H9 (cell line): ENCODE results near the gene ST6GALNAC1. TPM values are rescaled to one million over a fixed set of nuclear protein-coding genes. Genes with fewer than 3 reads are reported as not detected.

ENCODE experiments used
- DNase-seq: peaks from one replicate; pipeline ENCODE4 v3.0.0-alpha.2; 2017
- H2AFZ ChIP-seq: one replicate; pipeline ENCODE4 v1.6.1; 2013; ENCODE audit warnings: mild to moderate bottlenecking, low read length, control low read depth, moderate library complexity
- H2AK5ac ChIP-seq: 2 replicates; pipeline ENCODE4 v1.6.1; 2013; ENCODE audit warnings: low read length, control low read depth, mixed read lengths; ENCODE audit not compliant: insufficient read length
- H2BK120ac ChIP-seq: one replicate; pipeline ENCODE4 v1.6.1; 2013; ENCODE audit warnings: low read depth, mild to moderate bottlenecking, low read length, control low read depth, inconsistent platforms; ENCODE audit not compliant: poor library complexity, severe bottlenecking
- H2BK12ac ChIP-seq: 2 replicates; pipeline ENCODE4 v1.6.1; 2013; ENCODE audit warnings: low read length, control low read depth, mixed read lengths, low read depth; ENCODE audit not compliant: insufficient read length
- H2BK15ac ChIP-seq: 2 replicates; pipeline ENCODE4 v1.6.1; 2013; ENCODE audit warnings: low read depth, low read length, control low read depth
- H2BK20ac ChIP-seq: one replicate; pipeline ENCODE4 v1.6.1; 2013; ENCODE audit warnings: low read depth, mild to moderate bottlenecking, low read length, control low read depth, inconsistent platforms; ENCODE audit not compliant: poor library complexity, severe bottlenecking
- H2BK5ac ChIP-seq: 2 replicates; pipeline ENCODE4 v1.6.1; 2013; ENCODE audit warnings: low read length, control low read depth, mixed read lengths; ENCODE audit not compliant: insufficient read length
- H3K14ac ChIP-seq: 2 replicates; pipeline ENCODE4 v1.6.1; 2013; ENCODE audit warnings: low read length, control low read depth; ENCODE audit not compliant: insufficient read depth
- H3K18ac ChIP-seq: 2 replicates; pipeline ENCODE4 v1.6.1; 2013; ENCODE audit warnings: low read depth, mild to moderate bottlenecking, mixed read lengths, low read length, control low read depth; ENCODE audit not compliant: insufficient read length
- H3K23ac ChIP-seq: 2 replicates; pipeline ENCODE4 v1.6.1; 2013; ENCODE audit warnings: low read length, control low read depth, mixed read lengths, low read depth; ENCODE audit not compliant: insufficient read length
- H3K23me2 ChIP-seq: 2 replicates; pipeline ENCODE4 v1.6.1; 2013; ENCODE audit warnings: low read depth, mild to moderate bottlenecking, mixed read lengths, low read length, control low read depth; ENCODE audit not compliant: insufficient read length, poor library complexity, severe bottlenecking
- H3K27ac ChIP-seq: 2 replicates; pipeline ENCODE4 v1.5.1; 2013; ENCODE audit warnings: low read length, control low read depth, mixed read lengths, low read depth; ENCODE audit not compliant: insufficient read length
- H3K27me3 ChIP-seq: 2 replicates; pipeline ENCODE4 v1.6.1; 2013; ENCODE audit warnings: low read length, control low read depth, inconsistent platforms; ENCODE audit not compliant: insufficient read depth
- H3K4ac ChIP-seq: 2 replicates; pipeline ENCODE4 v1.6.1; 2013; ENCODE audit warnings: low read depth, mild to moderate bottlenecking, control low read depth, inconsistent platforms, low read length, moderate library complexity
- H3K4me1 ChIP-seq: 2 replicates; pipeline ENCODE4 v1.6.1; 2013; ENCODE audit warnings: low read length, control low read depth, inconsistent platforms; ENCODE audit not compliant: insufficient read depth
- H3K4me2 ChIP-seq: 2 replicates; pipeline ENCODE4 v1.6.1; 2013; ENCODE audit warnings: low read length, control low read depth, mixed read lengths; ENCODE audit not compliant: insufficient read length, insufficient read depth
- H3K56ac ChIP-seq: 2 replicates; pipeline ENCODE4 v1.6.1; 2013; ENCODE audit warnings: low read depth, mild to moderate bottlenecking, mixed read lengths, low read length, control low read depth; ENCODE audit not compliant: insufficient read length
- H3K79me1 ChIP-seq: 2 replicates; pipeline ENCODE4 v1.6.1; 2013; ENCODE audit warnings: low read depth, mild to moderate bottlenecking, moderate library complexity, low read length, control low read depth, inconsistent platforms; ENCODE audit not compliant: insufficient read depth, poor library complexity, severe bottlenecking
- H3K79me2 ChIP-seq: 2 replicates; pipeline ENCODE4 v1.6.1; 2013; ENCODE audit warnings: low read length, control low read depth, inconsistent platforms; ENCODE audit not compliant: insufficient read depth
- H3K9ac ChIP-seq: 2 replicates; pipeline ENCODE4 v1.6.1; 2013; ENCODE audit warnings: low read length, control low read depth, mixed read lengths; ENCODE audit not compliant: insufficient read length; ENCODE audit errors: extremely low read depth
- H3K9me3 ChIP-seq: one replicate; pipeline ENCODE4 v1.6.1; 2013; ENCODE audit warnings: low read depth, low read length, inconsistent platforms; ENCODE audit not compliant: control insufficient read depth
- H3T11ph ChIP-seq: one replicate; pipeline ENCODE4 v1.6.1; 2013; ENCODE audit warnings: mild to moderate bottlenecking, low read length, control low read depth, inconsistent platforms
- H4K20me1 ChIP-seq: one replicate; pipeline ENCODE4 v1.6.1; 2013; ENCODE audit not compliant: control insufficient read depth, insufficient read length, insufficient read depth
- H4K5ac ChIP-seq: 2 replicates; pipeline ENCODE4 v1.6.1; 2013; ENCODE audit warnings: low read depth, mild to moderate bottlenecking, mixed read lengths, low read length, control low read depth; ENCODE audit not compliant: insufficient read length
- H4K8ac ChIP-seq: replicated peaks from 2 replicates; pipeline ENCODE4 v1.6.1; 2013; ENCODE audit warnings: low read length, control low read depth, mixed read lengths, low read depth; ENCODE audit not compliant: insufficient read length
- H4K91ac ChIP-seq: 2 replicates; pipeline ENCODE4 v1.6.1; 2013; ENCODE audit warnings: low read depth, mild to moderate bottlenecking, moderate library complexity, mixed read lengths, low read length, control low read depth; ENCODE audit not compliant: insufficient read length
- H3K27ac Mint-ChIP-seq, 3 experiments: 2 replicates in 2 of 3; 3 replicates in 1 of 3; pipeline ENCODE4 v1.8.0; 2020 to 2021; ENCODE audit warnings: mixed read lengths in 3 of 3, mild to moderate bottlenecking in 1 of 3, moderate library complexity in 1 of 3
- H3K27me3 Mint-ChIP-seq: 2 replicates; pipeline ENCODE4 v1.8.0; 2021; ENCODE audit warnings: low read depth, mild to moderate bottlenecking, moderate library complexity, mixed read lengths
- H3K36me3 Mint-ChIP-seq, 3 experiments: 2 replicates in 2 of 3; 3 replicates in 1 of 3; pipeline ENCODE4 v1.8.0; 2020 to 2021; ENCODE audit warnings: low read depth in 3 of 3, mixed read lengths in 3 of 3; ENCODE audit not compliant: insufficient read depth in 1 of 3
- H3K4me1 Mint-ChIP-seq, 2 experiments: 2 replicates each; pipeline ENCODE4 v1.8.0; 2020; ENCODE audit warnings: mixed read lengths in 2 of 2
- H3K4me3 Mint-ChIP-seq, 2 experiments: 2 replicates in 1 of 2; 3 replicates in 1 of 2; pipeline ENCODE4 v1.8.0; 2020 to 2021; ENCODE audit warnings: mild to moderate bottlenecking in 2 of 2, mixed read lengths in 2 of 2, moderate library complexity in 1 of 2
- H3K9me3 Mint-ChIP-seq, 2 experiments: 2 replicates in 1 of 2; 3 replicates in 1 of 2; pipeline ENCODE4 v1.8.0; 2020; ENCODE audit warnings: mild to moderate bottlenecking in 2 of 2, mixed read lengths in 2 of 2, moderate library complexity in 1 of 2
- CTCF ChIP-seq: fragments of 200-600 bp; sonication (generic); conservative IDR thresholded peaks from 3 replicates; pipeline ENCODE4 v1.8.0; 2021; ENCODE audit warnings: antibody characterized with exemption, mild to moderate bottlenecking
- WGBS: extraction: QIAGEN DNeasy Blood & Tissue Kit; methylation state at CpG from one replicate; pipeline ENCODE4 v1.1.7; 2013; ENCODE audit warnings: missing lambda C conversion rate, low lambda C conversion rate, mixed read lengths; ENCODE audit not compliant: insufficient read length; ENCODE audit errors: extremely low coverage; 5-methylcytosine and 5-hydroxymethylcytosine counted together
- total RNA-seq: library from RNA; stranded (reverse); gene quantifications from 2 replicates; pipeline ENCODE4 v1.2.1, GENCODE V29; 2021

The ST6GALNAC1 gene
- total RNA-seq, 1 experiment from 2014 or later: not detected

- no peak overlapping the region for H3K56ac ChIP-seq
- H3K9ac ChIP-seq: no peak overlapping the region
- H3K4me1 ChIP-seq: peaks cover 2% of the 10 kb centered on the region; the same call in 1 of the 2 replicates
- no peak overlapping the region for H2BK20ac ChIP-seq
- H3K27ac Mint-ChIP-seq: no peak overlapping the region
- no peaks in the 10 kb centered on the region for H3K9me3 ChIP-seq
- H3K79me1 ChIP-seq: no peaks in the 10 kb centered on the region
- no peak overlapping the region for H2AK5ac ChIP-seq
- no peak overlapping the region for H2BK5ac ChIP-seq
- DNase-seq: no peak
- peaks cover 12 to 17% of the 10 kb centered on the region in 2 experiments for H3K4me1 Mint-ChIP-seq
- H3K27me3 ChIP-seq: no peaks in the 10 kb centered on the region
- no peak overlapping the region for H3K23ac ChIP-seq
- no peak overlapping the region for H3T11ph ChIP-seq
- H3K9me3 Mint-ChIP-seq: no peaks in the 10 kb centered on the region
- no peak overlapping the region for H3K14ac ChIP-seq
- H3K4ac ChIP-seq: no peak overlapping the region
- peaks cover 2% of the 10 kb centered on the region for H3K27me3 Mint-ChIP-seq
- H4K91ac ChIP-seq: no peak overlapping the region
- no peak overlapping the region for H3K18ac ChIP-seq
- H2AFZ ChIP-seq: no peak overlapping the region
- no peak overlapping the region for H3K27ac ChIP-seq
- TF ChIP-seq CTCF: no peak
- no peak overlapping the region for H2BK12ac ChIP-seq
- WGBS: no CpG with 5 or more reads among the region's 8 CpGs
- no peaks in the 10 kb centered on the region for H4K20me1 ChIP-seq
- no peak overlapping the region for H4K8ac ChIP-seq
- H3K4me3 Mint-ChIP-seq: no peak overlapping the region
- no peaks in the 10 kb centered on the region for H3K79me2 ChIP-seq
- no peak overlapping the region for H3K4me2 ChIP-seq
- no peak overlapping the region for H2BK15ac ChIP-seq
- H2BK120ac ChIP-seq: no peak overlapping the region
- H4K5ac ChIP-seq: no peak overlapping the region
- no peaks in the 10 kb centered on the region for H3K23me2 ChIP-seq
- H3K36me3 Mint-ChIP-seq: no peaks in the 10 kb centered on the region
Observed at GRCh38 chr17:76644995-76645394, 1.4 kb upstream of the ST6GALNAC1 start.
